GM12801 (cell line): Measurements from ENCODE around the gene ZC3H13.

Source experiments
- CTCF ChIP-seq: IDR thresholded peaks from one replicate; pipeline ENCODE4 v1.5.1; 2011; ENCODE audit warnings: control low read depth; ENCODE audit not compliant: insufficient read length; ENCODE audit errors: extremely low read depth

Gene ZC3H13

GRCh38 chr13:45953082-45953481 lies 99.5 kb downstream of the ZC3H13 start:
- no peak for TF ChIP-seq CTCF

GRCh38 chr13:45951724-45952123 lies 100.8 kb downstream of the ZC3H13 start:
- TF ChIP-seq CTCF, result no peak

- no peak for TF ChIP-seq CTCF
Observed at GRCh38 chr13:45951166-45951565, 101.4 kb downstream of the ZC3H13 start.

- no peak for TF ChIP-seq CTCF
Observed at GRCh38 chr13:45950386-45951000, 102.1 kb downstream of the ZC3H13 start.

GRCh38 chr13:45949161-45949560 lies 103.4 kb downstream of the ZC3H13 start:
- TF ChIP-seq CTCF, result no peak

GRCh38 chr13:45943965-45944364 lies 108.6 kb downstream of the ZC3H13 start:
- no peak for TF ChIP-seq CTCF

GRCh38 chr13:45943120-45943519 lies 109.4 kb downstream of the ZC3H13 start:
- TF ChIP-seq CTCF, result no peak

GRCh38 chr13:45941261-45941660 lies 111.3 kb downstream of the ZC3H13 start:
- TF ChIP-seq CTCF, result no peak
